ENCODE measurements around the gene PDZRN4.

PDZRN4 gene

GRCh38 chr12:41573445-41573844 is 385.3 kb downstream of the PDZRN4 start:
- no peak for ATAC-seq
- TF ChIP-seq POU6F1 (CRISPR knock-in tag; IDR thresholded peaks at IDR 0.05; ENCODE audit: borderline replicate concordance, low read depth) (no peak), TOX (CRISPR knock-in tag; IDR thresholded peaks at IDR 0.05; ENCODE audit: borderline replicate concordance) (no peak), ZFP30 (CRISPR knock-in tag; IDR thresholded peaks at IDR 0.05) (no peak), OSR1 (CRISPR knock-in tag; IDR thresholded peaks at IDR 0.05) (no peak), ESRRG (CRISPR knock-in tag; IDR thresholded peaks at IDR 0.05) (no peak), ZNF8 (CRISPR knock-in tag; IDR thresholded peaks at IDR 0.05) (no peak), RARB (CRISPR knock-in tag; IDR thresholded peaks at IDR 0.05) (no peak), ZC3H10 (CRISPR knock-in tag; IDR thresholded peaks at IDR 0.05) (no peak), ZNF70 (CRISPR knock-in tag; IDR thresholded peaks at IDR 0.05) (no peak), ZNF565 (CRISPR knock-in tag; conservative IDR thresholded peaks at IDR 0.05; ENCODE audit: low read depth) (no peak)

DNA sequence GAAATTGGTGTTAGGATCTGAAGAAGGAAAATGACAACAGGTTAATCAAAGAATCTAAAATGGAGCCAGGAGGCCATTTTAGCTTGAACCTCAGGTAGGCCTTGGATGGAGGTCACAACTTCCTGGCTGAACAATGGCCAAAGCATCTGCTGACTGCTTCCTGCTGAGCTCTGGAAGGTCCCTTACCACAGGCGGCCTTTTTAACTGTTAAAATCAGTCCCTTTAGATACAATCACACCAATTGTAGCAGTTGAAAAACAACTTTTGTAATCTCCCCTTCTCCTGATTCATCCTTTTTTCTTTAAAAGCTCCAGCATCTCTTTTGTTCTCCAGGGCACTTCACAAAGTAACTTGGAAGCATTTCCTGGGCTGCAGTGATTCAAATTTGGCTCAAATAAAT is 388.8 kb downstream of the PDZRN4 start:
- TF ChIP-seq ZC3H10 (CRISPR knock-in tag; IDR thresholded peaks at IDR 0.05) (no peak), CSDC2 (CRISPR knock-in tag; IDR thresholded peaks at IDR 0.05) (no peak), CREB5 (CRISPR knock-in tag; IDR thresholded peaks at IDR 0.05; ENCODE audit: low read depth) (no peak)
- TF ChIP-seq, protein P1, sequence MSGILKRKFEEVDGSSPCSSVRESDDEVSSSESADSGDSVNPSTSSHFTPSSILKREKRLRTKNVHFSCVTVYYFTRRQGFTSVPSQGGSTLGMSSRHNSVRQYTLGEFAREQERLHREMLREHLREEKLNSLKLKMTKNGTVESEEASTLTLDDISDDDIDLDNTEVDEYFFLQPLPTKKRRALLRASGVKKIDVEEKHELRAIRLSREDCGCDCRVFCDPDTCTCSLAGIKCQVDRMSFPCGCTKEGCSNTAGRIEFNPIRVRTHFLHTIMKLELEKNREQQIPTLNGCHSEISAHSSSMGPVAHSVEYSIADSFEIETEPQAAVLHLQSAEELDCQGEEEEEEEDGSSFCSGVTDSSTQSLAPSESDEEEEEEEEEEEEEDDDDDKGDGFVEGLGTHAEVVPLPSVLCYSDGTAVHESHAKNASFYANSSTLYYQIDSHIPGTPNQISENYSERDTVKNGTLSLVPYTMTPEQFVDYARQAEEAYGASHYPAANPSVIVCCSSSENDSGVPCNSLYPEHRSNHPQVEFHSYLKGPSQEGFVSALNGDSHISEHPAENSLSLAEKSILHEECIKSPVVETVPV (CRISPR knock-in tag; IDR thresholded peaks at IDR 0.05) = no peak
- ATAC-seq = no peak

DNA sequence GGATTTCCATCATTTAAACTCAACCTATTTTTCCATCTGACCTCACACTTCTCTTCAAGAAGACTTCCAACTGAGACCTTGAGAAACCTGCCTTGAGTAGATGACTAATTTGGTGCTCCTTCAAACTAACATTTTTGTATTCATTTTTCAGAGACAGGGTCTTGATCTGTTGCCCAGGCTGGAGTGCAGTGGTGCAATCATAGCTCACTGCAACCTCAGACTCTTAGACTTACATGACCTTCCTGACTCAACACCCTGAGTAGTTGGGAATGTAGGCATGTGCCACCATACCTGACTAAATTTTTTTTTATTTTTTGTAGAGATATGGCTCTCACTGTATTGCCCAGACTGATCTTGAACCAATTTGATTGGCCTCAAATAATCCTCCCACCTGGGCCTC is 389.9 kb downstream of the PDZRN4 start:
- ATAC-seq = no peak
- TF ChIP-seq, protein P1 (CRISPR knock-in tag; IDR thresholded peaks at IDR 0.05) = no peak
- TF ChIP-seq GLIS3 (CRISPR knock-in tag; IDR thresholded peaks at IDR 0.05) = no peak
- TF ChIP-seq BACH2 (CRISPR knock-in tag; IDR thresholded peaks at IDR 0.05; ENCODE audit: borderline replicate concordance) = no peak
- no peak for TF ChIP-seq ZNF70 (CRISPR knock-in tag; IDR thresholded peaks at IDR 0.05)
- TF ChIP-seq, protein P2, sequence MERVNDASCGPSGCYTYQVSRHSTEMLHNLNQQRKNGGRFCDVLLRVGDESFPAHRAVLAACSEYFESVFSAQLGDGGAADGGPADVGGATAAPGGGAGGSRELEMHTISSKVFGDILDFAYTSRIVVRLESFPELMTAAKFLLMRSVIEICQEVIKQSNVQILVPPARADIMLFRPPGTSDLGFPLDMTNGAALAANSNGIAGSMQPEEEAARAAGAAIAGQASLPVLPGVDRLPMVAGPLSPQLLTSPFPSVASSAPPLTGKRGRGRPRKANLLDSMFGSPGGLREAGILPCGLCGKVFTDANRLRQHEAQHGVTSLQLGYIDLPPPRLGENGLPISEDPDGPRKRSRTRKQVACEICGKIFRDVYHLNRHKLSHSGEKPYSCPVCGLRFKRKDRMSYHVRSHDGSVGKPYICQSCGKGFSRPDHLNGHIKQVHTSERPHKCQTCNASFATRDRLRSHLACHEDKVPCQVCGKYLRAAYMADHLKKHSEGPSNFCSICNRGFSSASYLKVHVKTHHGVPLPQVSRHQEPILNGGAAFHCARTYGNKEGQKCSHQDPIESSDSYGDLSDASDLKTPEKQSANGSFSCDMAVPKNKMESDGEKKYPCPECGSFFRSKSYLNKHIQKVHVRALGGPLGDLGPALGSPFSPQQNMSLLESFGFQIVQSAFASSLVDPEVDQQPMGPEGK (CRISPR knock-in tag; IDR thresholded peaks at IDR 0.05; ENCODE audit: borderline replicate concordance) = no peak
- TF ChIP-seq ISL1 (CRISPR knock-in tag; IDR thresholded peaks at IDR 0.05) = no peak
- TF ChIP-seq TCF4 (CRISPR knock-in tag; IDR thresholded peaks at IDR 0.05; ENCODE audit: borderline replicate concordance) = no peak
- TF ChIP-seq, protein P3, sequence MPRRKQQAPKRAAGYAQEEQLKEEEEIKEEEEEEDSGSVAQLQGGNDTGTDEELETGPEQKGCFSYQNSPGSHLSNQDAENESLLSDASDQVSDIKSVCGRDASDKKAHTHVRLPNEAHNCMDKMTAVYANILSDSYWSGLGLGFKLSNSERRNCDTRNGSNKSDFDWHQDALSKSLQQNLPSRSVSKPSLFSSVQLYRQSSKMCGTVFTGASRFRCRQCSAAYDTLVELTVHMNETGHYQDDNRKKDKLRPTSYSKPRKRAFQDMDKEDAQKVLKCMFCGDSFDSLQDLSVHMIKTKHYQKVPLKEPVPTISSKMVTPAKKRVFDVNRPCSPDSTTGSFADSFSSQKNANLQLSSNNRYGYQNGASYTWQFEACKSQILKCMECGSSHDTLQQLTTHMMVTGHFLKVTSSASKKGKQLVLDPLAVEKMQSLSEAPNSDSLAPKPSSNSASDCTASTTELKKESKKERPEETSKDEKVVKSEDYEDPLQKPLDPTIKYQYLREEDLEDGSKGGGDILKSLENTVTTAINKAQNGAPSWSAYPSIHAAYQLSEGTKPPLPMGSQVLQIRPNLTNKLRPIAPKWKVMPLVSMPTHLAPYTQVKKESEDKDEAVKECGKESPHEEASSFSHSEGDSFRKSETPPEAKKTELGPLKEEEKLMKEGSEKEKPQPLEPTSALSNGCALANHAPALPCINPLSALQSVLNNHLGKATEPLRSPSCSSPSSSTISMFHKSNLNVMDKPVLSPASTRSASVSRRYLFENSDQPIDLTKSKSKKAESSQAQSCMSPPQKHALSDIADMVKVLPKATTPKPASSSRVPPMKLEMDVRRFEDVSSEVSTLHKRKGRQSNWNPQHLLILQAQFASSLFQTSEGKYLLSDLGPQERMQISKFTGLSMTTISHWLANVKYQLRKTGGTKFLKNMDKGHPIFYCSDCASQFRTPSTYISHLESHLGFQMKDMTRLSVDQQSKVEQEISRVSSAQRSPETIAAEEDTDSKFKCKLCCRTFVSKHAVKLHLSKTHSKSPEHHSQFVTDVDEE (CRISPR knock-in tag; IDR thresholded peaks at IDR 0.05) = no peak
- no peak for TF ChIP-seq RARB (CRISPR knock-in tag; IDR thresholded peaks at IDR 0.05)
- no peak for TF ChIP-seq SNAI2 (CRISPR knock-in tag; IDR thresholded peaks at IDR 0.05)
- TF ChIP-seq OSR1 (CRISPR knock-in tag; IDR thresholded peaks at IDR 0.05) = no peak
- no peak for TF ChIP-seq ZC3H10 (CRISPR knock-in tag; IDR thresholded peaks at IDR 0.05)
- TF ChIP-seq PPARA (CRISPR knock-in tag; IDR thresholded peaks at IDR 0.05; ENCODE audit: borderline replicate concordance) = no peak
- TF ChIP-seq CSDC2 (CRISPR knock-in tag; IDR thresholded peaks at IDR 0.05) = no peak
- no peak for TF ChIP-seq ZFP30 (CRISPR knock-in tag; IDR thresholded peaks at IDR 0.05)
- no peak for TF ChIP-seq ZNF8 (CRISPR knock-in tag; IDR thresholded peaks at IDR 0.05)
- TF ChIP-seq POU6F1 (CRISPR knock-in tag; IDR thresholded peaks at IDR 0.05; ENCODE audit: borderline replicate concordance, low read depth) = no peak
